Endothelial cell of umbilical vein (primary cell): Measurements from ENCODE around the gene CCSER1. TPM values are rescaled to one million over a fixed set of nuclear protein-coding genes. Genes with fewer than 3 reads are reported as not detected.

ENCODE experiments used
- BruUV-seq: library from RNA; stranded (reverse); fragments of 400-500 nt; replicated peaks from 2 replicates; lab custom pipeline; 2021; lab: Mats Ljungman, UMichigan
- CTCF ChIA-PET: fragments of 300-600, 350-600 bp; sonication (Branson Sonifier 250); formaldehyde crosslinking; loops from one replicate; lab custom pipeline; 2021; ENCODE audit warnings: antibody characterized with exemption, inconsistent platforms; lab: Charles Lee
- POLR2A ChIA-PET: fragments of 300-600, 350-600 bp; sonication (Branson Sonifier 250); formaldehyde crosslinking; loops from one replicate; lab custom pipeline; 2021; ENCODE audit warnings: antibody characterized with exemption, inconsistent platforms; lab: Charles Lee
- DNase-seq: peaks from one replicate; pipeline ENCODE4 v3.0.0-alpha.2; 2011; ENCODE audit warnings: low read depth, low spot score
- FAIRE-seq: peaks from 2 replicates; lab custom pipeline; 2011; peaks lifted over from hg19 to GRCh38; lab: Jason Lieb, UNC
- H2AFZ ChIP-seq: 2 replicates; pipeline ENCODE4 v1.6.0; 2012; ENCODE audit warnings: low read depth, low read length, control low read depth, inconsistent platforms
- H3K27ac ChIP-seq: 2 replicates; pipeline ENCODE4 v1.5.1; 2011; ENCODE audit warnings: low read depth, mild to moderate bottlenecking, control low read depth, low read length, moderate library complexity; ENCODE audit not compliant: insufficient read depth
- H3K27me3 ChIP-seq, 2 experiments: 2 replicates each; pipeline versions ENCODE4 v1.6.0 to v1.6.1; 2011; ENCODE audit warnings: low read length in 2 of 2, mixed read lengths in 1 of 2; ENCODE audit not compliant: control insufficient read depth in 2 of 2, insufficient read depth in 2 of 2
- H3K36me3 ChIP-seq, 2 experiments: 2 replicates in 1 of 2; 3 replicates in 1 of 2; pipeline ENCODE4 v1.5.1; 2011; ENCODE audit warnings: low read length in 2 of 2, mild to moderate bottlenecking in 1 of 2, moderate library complexity in 1 of 2; ENCODE audit not compliant: control insufficient read depth in 2 of 2, insufficient read depth in 2 of 2; ENCODE audit errors: extremely low read depth in 1 of 2
- H3K4me1 ChIP-seq: 3 replicates; pipeline ENCODE4 v1.5.1; 2011; ENCODE audit warnings: mild to moderate bottlenecking, low read length; ENCODE audit not compliant: control insufficient read depth, insufficient read depth; ENCODE audit errors: extremely low read depth
- H3K4me2 ChIP-seq: 2 replicates; pipeline ENCODE4 v1.6.1; 2011; ENCODE audit warnings: low read length, control low read depth, mixed read lengths; ENCODE audit not compliant: insufficient read depth
- H3K4me3 ChIP-seq, 3 experiments: fragments of 200-600 bp in 1 of 3; sonication (generic), shearing (Covaris generic) in 1 of 3; replicated peaks in 1 of 3; 2 replicates each; pipeline ENCODE4 v1.5.1; 2011 to 2016; ENCODE audit warnings: control low read depth in 3 of 3, low read length in 3 of 3, mild to moderate bottlenecking in 2 of 3, inconsistent platforms in 1 of 3, low read depth in 1 of 3, moderate library complexity in 1 of 3; ENCODE audit not compliant: insufficient read depth in 1 of 3
- H3K79me2 ChIP-seq: 2 replicates; pipeline ENCODE4 v1.6.0; 2012; ENCODE audit warnings: low read length, inconsistent platforms; ENCODE audit not compliant: control insufficient read depth, insufficient read depth
- H3K9ac ChIP-seq: replicated peaks from 2 replicates; pipeline ENCODE3; 2011; ENCODE audit warnings: low read length, control low read depth; ENCODE audit not compliant: insufficient read depth; ENCODE audit errors: extremely low read depth
- H3K9me1 ChIP-seq: replicated peaks from 3 replicates; pipeline ENCODE4 v1.6.0; 2011; ENCODE audit warnings: mild to moderate bottlenecking, low read length; ENCODE audit not compliant: control insufficient read depth, insufficient read depth; ENCODE audit errors: extremely low read depth
- H3K9me3 ChIP-seq: replicated peaks from 2 replicates; pipeline ENCODE4 v1.5.1; 2012; ENCODE audit warnings: low read length, inconsistent platforms; ENCODE audit not compliant: control insufficient read depth, insufficient read depth
- H4K20me1 ChIP-seq: replicated peaks from 2 replicates; pipeline ENCODE3; 2011; ENCODE audit warnings: mild to moderate bottlenecking, low read length; ENCODE audit not compliant: control insufficient read depth, insufficient read depth; ENCODE audit errors: extremely low read depth
- EZH2 ChIP-seq: IDR thresholded peaks from 2 replicates; pipeline ENCODE4 v1.6.1; 2012; ENCODE audit warnings: borderline replicate concordance, low read depth, mild to moderate bottlenecking, moderate library complexity, low read length, inconsistent platforms; ENCODE audit not compliant: severe bottlenecking
- FOS ChIP-seq: IDR thresholded peaks from 2 replicates; pipeline ENCODE4 v1.6.1; 2011; ENCODE audit warnings: mild to moderate bottlenecking, low read length, moderate library complexity, borderline replicate concordance; ENCODE audit not compliant: insufficient read depth
- GATA2 ChIP-seq: IDR thresholded peaks from 2 replicates; pipeline ENCODE4 v1.7.0; 2011; ENCODE audit warnings: low read depth, mild to moderate bottlenecking, moderate library complexity, mixed read lengths, low read length; ENCODE audit not compliant: insufficient read length, insufficient read depth
- JUN ChIP-seq: IDR thresholded peaks from 2 replicates; pipeline ENCODE4 v1.6.1; 2011; ENCODE audit warnings: borderline replicate concordance, low read depth; ENCODE audit not compliant: insufficient read length, insufficient read depth
- MYC ChIP-seq: IDR thresholded peaks from one replicate; pipeline ENCODE4 v1.6.1; 2011; ENCODE audit warnings: mild to moderate bottlenecking, low read depth, low read length
- POLR2A ChIP-seq: IDR thresholded peaks from 2 replicates; pipeline ENCODE4 v1.6.1; 2012; ENCODE audit warnings: low read depth, mild to moderate bottlenecking, control low read depth, low read length
- POLR2AphosphoS5 ChIP-seq: IDR thresholded peaks from 2 replicates; pipeline ENCODE4 v1.6.1; 2012; ENCODE audit warnings: low read depth, mild to moderate bottlenecking, control low read depth, low read length, moderate library complexity; ENCODE audit not compliant: insufficient read depth
- dilution Hi-C: fragments of 300-500 bp; cut with MboI; formaldehyde crosslinking; loops from one replicate; pipeline ENCODE4 v1.15.0; 2019; ENCODE audit warnings: low sequenced_read_pairs; ENCODE audit not compliant: extremely low pct_ligation_motif_present
- intact Hi-C: fragments of 100-400 bp; cut with micrococcal nuclease; formaldehyde crosslinking; loops from one replicate; pipeline ENCODE4 v1.10.0; 2022
- polyA plus RNA-seq, 4 experiments: library from polyadenylated mRNA; depleted of rRNA in 3 of 4; stranded (reverse) in 3 of 4; unstranded in 1 of 4; fragments of >200 nt; gene quantifications; 2 replicates each; pipeline versions ENCODE4 v1.2.1 to v1.2.3, GENCODE V29; 2011 to 2012; ENCODE audit warnings: missing spikeins in 1 of 4
- total RNA-seq: library from RNA; stranded (reverse); gene quantifications from 2 replicates; pipeline ENCODE4 v1.2.3, GENCODE V29; 2021
- TF ChIP-seq, protein P1 (sequence below), 2 donors: IDR thresholded peaks; 1 replicate in 1 of 2; 2 replicates in 1 of 2; pipeline ENCODE4 v1.5.1; 2011; ENCODE audit warnings: low read length in 2 of 2, mild to moderate bottlenecking in 2 of 2, moderate library complexity in 2 of 2, control low read depth in 1 of 2, inconsistent platforms in 1 of 2, low read depth in 1 of 2; ENCODE audit not compliant: insufficient read depth in 1 of 2; ENCODE audit errors: extremely low read depth in 1 of 2
- TF ChIP-seq, protein P2 (sequence below): IDR thresholded peaks from 2 replicates; pipeline ENCODE4 v1.6.1; 2011; ENCODE audit not compliant: insufficient read depth, insufficient read length

The CCSER1 gene
- total and polyA plus RNA-seq, 2 donors (not counting 3 experiments of a cell fraction or from before 2014, with no cell fraction given), result 0.11 to 1.8 TPM

- no peak for TF ChIP-seq GATA2
- no peak for TF ChIP-seq MYC
- ChIA-PET CTCF (interaction anchor here (1.8 kb wide), 1 partner anchor 9 kb away, joined by 4 read pairs; no protein-coding TSS in a partner anchor), POLR2A (no interaction called here)
- H3K4me1 ChIP-seq, result no peaks in the 10 kb centered on the region
- no peak overlapping the region for H3K9ac ChIP-seq
- intact Hi-C loops (no loop called here), dilution Hi-C loops (no loop called here)
- H4K20me1 ChIP-seq, result no peaks in the 10 kb centered on the region
- FAIRE-seq, result no peak
- no peaks in the 10 kb centered on the region for H3K79me2 ChIP-seq
- H3K9me1 ChIP-seq, result no peaks in the 10 kb centered on the region
- no peaks in the 10 kb centered on the region for H3K9me3 ChIP-seq
- H3K4me3 ChIP-seq, result no peak overlapping the region
- peaks cover 7 to 10% of the 10 kb centered on the region in 2 experiments for H3K27me3 ChIP-seq
- no TSS peak for BruUV-seq
- no peak overlapping the region for H3K4me2 ChIP-seq
- H2AFZ ChIP-seq, result no peak overlapping the region
- H3K36me3 ChIP-seq, result no peaks in the 10 kb centered on the region
- DNase-seq, result no peak
- no peak overlapping the region for H3K27ac ChIP-seq
These were observed 48.8 kb upstream of the CCSER1 start for GRCh38 chr4:90078440-90078839.

GRCh38 chr4:90080116-90080515 lies 47.1 kb upstream of the CCSER1 start:
- intact Hi-C loops, result no loop called here
- no peak overlapping the region for H3K27ac ChIP-seq

More at GRCh38 chr4:90080116-90080515, 47.1 kb upstream of the CCSER1 start:
- ChIA-PET POLR2A (no interaction called here), CTCF (no interaction called here)
- no TSS peak for BruUV-seq
- no peaks in the 10 kb centered on the region for H3K79me2 ChIP-seq
- H4K20me1 ChIP-seq, result no peaks in the 10 kb centered on the region
- DNase-seq, result no peak
- H3K27me3 ChIP-seq, result peaks cover 4 to 7% of the 10 kb centered on the region in 2 experiments
- no peaks in the 10 kb centered on the region for H3K4me1 ChIP-seq
- no peak overlapping the region for H3K4me2 ChIP-seq
- no peaks in the 10 kb centered on the region for H3K9me3 ChIP-seq
- dilution Hi-C loops, result no loop called here
- TF ChIP-seq FOS, result no peak
- TF ChIP-seq JUN, result no peak
- no peak for TF ChIP-seq POLR2A
- TF ChIP-seq, protein P1, sequence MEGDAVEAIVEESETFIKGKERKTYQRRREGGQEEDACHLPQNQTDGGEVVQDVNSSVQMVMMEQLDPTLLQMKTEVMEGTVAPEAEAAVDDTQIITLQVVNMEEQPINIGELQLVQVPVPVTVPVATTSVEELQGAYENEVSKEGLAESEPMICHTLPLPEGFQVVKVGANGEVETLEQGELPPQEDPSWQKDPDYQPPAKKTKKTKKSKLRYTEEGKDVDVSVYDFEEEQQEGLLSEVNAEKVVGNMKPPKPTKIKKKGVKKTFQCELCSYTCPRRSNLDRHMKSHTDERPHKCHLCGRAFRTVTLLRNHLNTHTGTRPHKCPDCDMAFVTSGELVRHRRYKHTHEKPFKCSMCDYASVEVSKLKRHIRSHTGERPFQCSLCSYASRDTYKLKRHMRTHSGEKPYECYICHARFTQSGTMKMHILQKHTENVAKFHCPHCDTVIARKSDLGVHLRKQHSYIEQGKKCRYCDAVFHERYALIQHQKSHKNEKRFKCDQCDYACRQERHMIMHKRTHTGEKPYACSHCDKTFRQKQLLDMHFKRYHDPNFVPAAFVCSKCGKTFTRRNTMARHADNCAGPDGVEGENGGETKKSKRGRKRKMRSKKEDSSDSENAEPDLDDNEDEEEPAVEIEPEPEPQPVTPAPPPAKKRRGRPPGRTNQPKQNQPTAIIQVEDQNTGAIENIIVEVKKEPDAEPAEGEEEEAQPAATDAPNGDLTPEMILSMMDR (IDR thresholded peaks at IDR 0.05; ENCODE audit: extremely low read depth in 1 of 2, insufficient read depth in 1 of 2, low read depth in 1 of 2, low read length in 2 of 2), result no peak
- TF ChIP-seq MYC, result no peak
- TF ChIP-seq POLR2AphosphoS5, result no peak
- TF ChIP-seq, protein P2, sequence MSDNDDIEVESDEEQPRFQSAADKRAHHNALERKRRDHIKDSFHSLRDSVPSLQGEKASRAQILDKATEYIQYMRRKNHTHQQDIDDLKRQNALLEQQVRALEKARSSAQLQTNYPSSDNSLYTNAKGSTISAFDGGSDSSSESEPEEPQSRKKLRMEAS, result no peak
- TF ChIP-seq EZH2, result no peak
- TF ChIP-seq GATA2, result no peak
- no peaks in the 10 kb centered on the region for H3K36me3 ChIP-seq
- FAIRE-seq, result no peak
- H2AFZ ChIP-seq, result no peak overlapping the region
- H3K9ac ChIP-seq, result no peak overlapping the region
- no peaks in the 10 kb centered on the region for H3K9me1 ChIP-seq
- no peak overlapping the region for H3K4me3 ChIP-seq
